Measurements from ENCODE around the gene NIM1K.

NIM1K gene

GRCh38 chr5:43191740-43192557 is at the start of gene NIM1K:
NIM1K (plus strand) TSS chr5:43192225; CDS start chr5:43245776, 53,551 bp downstream.
- DNase-seq (ENCODE audit: low read depth): no peak

DNA sequence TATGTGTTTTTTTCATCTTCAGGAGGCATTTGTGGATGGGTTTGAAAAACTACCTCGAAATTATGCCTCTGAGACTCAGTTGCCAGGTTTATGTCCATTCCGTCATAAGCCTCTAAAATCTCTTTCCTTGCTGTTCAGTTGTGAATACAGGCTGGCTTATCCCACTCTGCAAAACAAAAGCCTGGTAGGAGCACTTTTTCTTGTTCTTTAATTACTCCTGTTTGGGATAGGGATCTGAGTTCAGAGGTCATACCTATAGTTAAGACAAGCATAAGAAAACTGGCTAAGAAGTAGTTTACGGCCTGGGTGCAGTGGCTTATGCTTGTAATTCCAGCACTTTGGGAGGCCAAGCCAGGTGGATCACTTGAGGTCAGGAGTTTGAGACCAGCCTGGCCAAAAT is 47.0 kb upstream of the NIM1K start:
- no peak for TF ChIP-seq CTCF (conservative IDR thresholded peaks at IDR 0.05; ENCODE audit: low read depth, low read length)
- DNase-seq (ENCODE audit: low read depth): no peak
- no peak overlapping the region for H3K4me3 ChIP-seq (ENCODE audit: low read length)

More at GRCh38 chr5:43191740-43192557, at the start of gene NIM1K:
- peak within 1 kb of the TSS; percentile 61 for H3K4me3 ChIP-seq (ENCODE audit: low read length)
- no peak for TF ChIP-seq CTCF (conservative IDR thresholded peaks at IDR 0.05; ENCODE audit: low read depth, low read length)

DNA sequence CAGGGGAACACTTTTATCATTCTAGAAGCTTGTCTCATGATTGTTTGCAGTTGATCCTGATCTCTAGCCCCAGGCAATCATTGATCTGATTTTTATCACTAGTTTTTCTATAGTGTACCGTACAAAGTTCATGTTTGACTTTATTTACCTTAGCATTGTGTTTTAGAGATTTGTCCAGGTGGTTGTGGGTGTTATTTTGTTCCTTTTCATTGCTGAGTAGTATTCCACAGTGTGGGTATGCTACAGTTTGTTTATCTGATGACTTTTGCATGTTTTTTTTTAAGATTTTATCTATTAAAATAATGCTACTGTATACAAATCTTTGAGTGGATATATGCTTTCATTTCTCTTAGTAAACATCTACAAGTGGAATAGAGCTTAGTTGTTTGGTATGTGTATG is 45.1 kb upstream of the NIM1K start:
- no peak for TF ChIP-seq CTCF (conservative IDR thresholded peaks at IDR 0.05; ENCODE audit: low read depth, low read length)
- DNase-seq (ENCODE audit: low read depth): no peak
- H3K4me3 ChIP-seq (ENCODE audit: low read length): no peak overlapping the region

GRCh38 chr5:43148417-43148816 is 43.6 kb upstream of the NIM1K start:
- H3K4me3 ChIP-seq (ENCODE audit: low read length): no peak overlapping the region
- no peak for DNase-seq (ENCODE audit: low read depth)
- TF ChIP-seq CTCF (conservative IDR thresholded peaks at IDR 0.05; ENCODE audit: low read depth, low read length): no peak

GRCh38 chr5:43149231-43149630 is 42.8 kb upstream of the NIM1K start:
- TF ChIP-seq CTCF (conservative IDR thresholded peaks at IDR 0.05; ENCODE audit: low read depth, low read length): no peak
- DNase-seq (ENCODE audit: low read depth): no peak
- H3K4me3 ChIP-seq (ENCODE audit: low read length): no peak overlapping the region

- TF ChIP-seq CTCF (conservative IDR thresholded peaks at IDR 0.05; ENCODE audit: low read depth, low read length): no peak
- H3K4me3 ChIP-seq (ENCODE audit: low read length): no peak overlapping the region
- no peak for DNase-seq (ENCODE audit: low read depth)
Observed at GRCh38 chr5:43150075-43150474, 42.0 kb upstream of the NIM1K start.

DNA sequence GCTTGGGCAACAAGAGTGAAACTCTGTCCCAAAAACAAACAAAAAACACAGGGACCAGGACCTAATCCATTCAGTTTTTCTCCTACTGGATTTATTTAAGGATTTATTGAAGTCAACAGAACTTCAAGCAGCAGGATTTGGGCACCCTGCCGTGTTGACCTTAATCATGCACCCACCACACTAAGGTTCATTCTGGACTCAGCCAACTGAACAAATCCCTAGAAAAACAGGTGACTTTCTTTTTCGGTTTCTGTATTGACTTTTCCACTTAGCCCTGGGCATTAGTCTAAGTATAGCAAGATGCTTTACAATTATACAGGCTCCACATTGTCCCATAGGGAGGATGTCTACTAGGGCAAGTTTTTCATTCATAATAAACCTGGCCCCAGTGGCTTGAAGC is 41.3 kb upstream of the NIM1K start:
- no peak for DNase-seq (ENCODE audit: low read depth)
- no peak for TF ChIP-seq CTCF (conservative IDR thresholded peaks at IDR 0.05; ENCODE audit: low read depth, low read length)
- H3K4me3 ChIP-seq (ENCODE audit: low read length): no peak overlapping the region
